Measurements from ENCODE around the gene AGPAT4. TPM values are rescaled to one million over a fixed set of nuclear protein-coding genes. Genes with fewer than 3 reads are reported as not detected.
A peak's percentile ranks its signal among the peaks of the same experiment; 100 is the strongest.

The AGPAT4 gene
- total RNA-seq, 1 donor from 2014 or later: 9.6 TPM

- no peak for ATAC-seq
Measured at GRCh38 chr6:161108916-161109315, 164.9 kb downstream of the AGPAT4 start.

- no peak for ATAC-seq
Measured at GRCh38 chr6:161107779-161108730, 165.8 kb downstream of the AGPAT4 start.

- peak; percentile 75 for ATAC-seq
Measured at GRCh38 chr6:161105408-161105807, 168.5 kb downstream of the AGPAT4 start.

- ATAC-seq: no peak
Measured at GRCh38 chr6:161104966-161105365, 168.9 kb downstream of the AGPAT4 start.

GRCh38 chr6:161103475-161103874 lies 170.4 kb downstream of the AGPAT4 start:
- no peak for ATAC-seq

GRCh38 chr6:161101517-161101916 lies 172.3 kb downstream of the AGPAT4 start:
- no peak for ATAC-seq

GRCh38 chr6:161100072-161100471 lies 173.8 kb downstream of the AGPAT4 start:
- ATAC-seq: peak; percentile 28

- no peak for ATAC-seq
Measured at GRCh38 chr6:161095916-161096315, 177.9 kb downstream of the AGPAT4 start.

GRCh38 chr6:161094955-161095354 lies 178.9 kb downstream of the AGPAT4 start:
- no peak for ATAC-seq

GRCh38 chr6:161091972-161092701 lies 181.7 kb downstream of the AGPAT4 start:
- ATAC-seq: no peak

GRCh38 chr6:161091151-161091550 lies 182.7 kb downstream of the AGPAT4 start:
- ATAC-seq: no peak

- no peak for ATAC-seq
Measured at GRCh38 chr6:161088676-161089328, 185.1 kb downstream of the AGPAT4 start.

GRCh38 chr6:161085246-161085645 lies 188.6 kb downstream of the AGPAT4 start:
- no peak for ATAC-seq

- ATAC-seq: no peak
Measured at GRCh38 chr6:161082215-161082614, 191.6 kb downstream of the AGPAT4 start.

GRCh38 chr6:161080263-161080970 lies 193.4 kb downstream of the AGPAT4 start:
- no peak for ATAC-seq
